HG03066 (cell line): ENCODE data around the gene POLE4.

ENCODE experiments used
- ATAC-seq: cut with Tn5 transposase; IDR thresholded peaks from one replicate; pipeline ENCODE4 v1.9.1; 2021; ENCODE audit warnings: low read depth; ENCODE audit not compliant: unreplicated experiment

Gene POLE4

DNA sequence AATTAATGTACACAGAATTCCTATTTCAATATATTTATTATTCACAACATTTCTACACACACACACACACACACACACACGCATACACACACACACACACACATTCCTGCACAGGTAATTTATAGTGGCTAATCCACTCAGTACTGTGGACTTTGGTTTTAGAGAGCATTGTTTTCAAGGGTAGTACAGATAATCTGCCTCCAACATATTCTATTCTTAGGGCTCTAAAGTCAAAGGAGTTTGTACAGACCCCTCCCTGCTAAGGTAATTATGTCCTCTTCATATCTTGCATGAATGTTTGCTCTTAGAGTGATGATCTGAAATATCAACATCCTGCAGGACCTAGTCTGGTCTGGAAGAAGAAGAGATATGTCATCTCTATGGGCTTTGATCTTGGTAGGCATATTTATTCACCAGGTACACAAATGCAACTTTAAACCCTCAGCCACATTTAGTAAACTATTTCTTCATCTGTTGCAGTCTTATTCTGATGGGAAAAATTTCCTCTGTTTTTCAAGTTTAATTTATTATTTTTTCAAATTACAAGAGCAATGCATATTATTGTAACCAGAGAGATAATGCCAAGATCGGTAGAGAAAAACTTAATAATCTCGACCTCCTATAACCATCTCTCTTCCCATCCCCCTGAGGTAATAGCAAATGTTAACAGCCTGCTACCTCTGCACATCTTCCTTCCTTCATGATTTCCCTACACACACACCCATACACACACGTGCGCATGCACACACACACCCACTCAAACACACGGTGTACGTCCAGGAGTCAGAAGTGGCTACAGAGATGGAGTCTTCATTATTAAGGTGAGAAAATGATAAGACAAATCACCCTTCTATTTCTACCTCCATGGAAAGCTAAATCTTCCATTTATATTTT lies 18.3 kb upstream of the POLE4 start:
- ATAC-seq, result no peak

- no peak for ATAC-seq
Observed at GRCh38 chr2:74941284-74941683, 17.2 kb upstream of the POLE4 start.

DNA sequence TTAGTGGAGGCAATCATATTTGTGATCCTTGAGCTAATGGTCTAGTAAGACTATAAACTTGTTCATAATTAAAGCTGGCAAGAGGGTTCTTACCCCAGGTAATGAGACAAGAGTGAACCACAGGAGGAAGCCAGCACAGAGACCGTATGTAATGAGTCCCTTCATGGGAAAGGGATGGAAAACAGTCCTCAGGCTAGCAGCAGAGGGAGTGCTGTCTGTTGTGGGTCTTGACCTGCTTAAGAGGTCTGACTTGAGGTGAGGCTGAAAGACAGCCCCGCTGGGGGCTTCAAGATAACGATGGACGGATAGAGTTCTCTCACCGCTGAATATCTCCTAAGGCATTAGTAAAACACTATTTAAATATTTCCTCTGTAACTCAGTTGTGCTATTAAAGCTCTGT lies 16.2 kb upstream of the POLE4 start:
- no peak for ATAC-seq

GRCh38 chr2:74944987-74945787 lies 13.3 kb upstream of the POLE4 start:
- ATAC-seq, result peak; percentile 99

- no peak for ATAC-seq
Observed at GRCh38 chr2:74945788-74946331, 12.6 kb upstream of the POLE4 start.

DNA sequence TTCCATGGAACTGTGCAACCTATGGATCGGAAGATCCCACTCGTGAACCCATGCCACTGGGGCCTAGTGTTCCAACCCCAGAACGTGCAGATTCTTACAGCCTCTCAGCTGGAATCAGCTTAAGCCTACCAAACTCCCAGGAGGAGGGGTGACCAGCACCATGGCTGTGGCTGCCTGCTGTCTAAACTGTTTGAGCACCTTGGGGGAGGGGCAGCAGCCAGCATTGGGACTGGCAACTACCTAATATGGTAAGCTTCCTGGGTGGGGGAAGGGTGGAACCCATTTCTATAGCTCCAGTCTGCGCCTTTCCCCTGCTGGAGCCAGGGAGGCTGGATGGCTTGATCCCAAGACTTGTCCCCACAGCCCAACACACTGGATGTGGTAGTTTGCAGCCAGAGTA lies 10.7 kb upstream of the POLE4 start:
- ATAC-seq, result no peak

- ATAC-seq, result no peak
Observed at GRCh38 chr2:74948779-74949178, 9.7 kb upstream of the POLE4 start.

- ATAC-seq, result no peak
Observed at GRCh38 chr2:74951211-74951754, 7.2 kb upstream of the POLE4 start.

GRCh38 chr2:74952575-74952974 lies 5.9 kb upstream of the POLE4 start:
- ATAC-seq, result no peak

DNA sequence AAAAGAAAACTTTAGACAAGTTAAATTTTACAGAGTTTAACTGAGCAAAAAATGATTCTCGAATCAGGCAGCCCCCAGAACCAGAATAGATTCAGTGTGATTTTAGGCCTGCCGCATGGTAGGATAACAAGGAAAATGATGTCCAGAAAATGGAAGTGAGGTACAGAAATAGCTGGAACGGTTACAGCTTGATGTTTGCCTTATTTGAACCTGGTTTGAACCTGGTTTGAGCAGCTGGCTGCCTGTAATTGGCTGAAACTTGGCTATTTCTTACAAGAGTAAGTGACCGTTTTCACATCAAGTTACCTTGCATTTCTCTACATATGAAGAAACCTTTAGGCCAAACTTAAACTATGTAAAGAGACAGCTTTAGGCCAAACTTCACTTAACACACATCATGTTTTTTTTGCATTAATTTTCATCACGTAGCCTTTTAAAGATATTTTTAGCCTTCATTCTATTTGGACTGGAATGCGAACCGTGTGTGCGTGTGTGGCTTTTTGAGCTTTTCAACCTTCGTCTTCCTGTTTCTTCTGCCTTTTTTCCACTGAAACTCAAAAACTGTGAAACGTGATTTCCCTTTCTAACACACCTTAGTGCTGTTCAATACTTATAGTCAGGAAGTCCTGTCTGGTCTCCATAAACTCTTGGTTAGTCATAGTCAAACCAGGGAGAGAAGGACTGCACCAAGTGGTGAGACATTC lies 4.5 kb upstream of the POLE4 start:
- no peak for ATAC-seq

- no peak for ATAC-seq
Observed at GRCh38 chr2:74954500-74954874, 4.0 kb upstream of the POLE4 start.

- ATAC-seq, result no peak
Observed at GRCh38 chr2:74957886-74958273, 563 bp upstream of the POLE4 start.

GRCh38 chr2:74959106-74959751 lies 786 bp downstream of the POLE4 start:
- no peak for ATAC-seq

DNA sequence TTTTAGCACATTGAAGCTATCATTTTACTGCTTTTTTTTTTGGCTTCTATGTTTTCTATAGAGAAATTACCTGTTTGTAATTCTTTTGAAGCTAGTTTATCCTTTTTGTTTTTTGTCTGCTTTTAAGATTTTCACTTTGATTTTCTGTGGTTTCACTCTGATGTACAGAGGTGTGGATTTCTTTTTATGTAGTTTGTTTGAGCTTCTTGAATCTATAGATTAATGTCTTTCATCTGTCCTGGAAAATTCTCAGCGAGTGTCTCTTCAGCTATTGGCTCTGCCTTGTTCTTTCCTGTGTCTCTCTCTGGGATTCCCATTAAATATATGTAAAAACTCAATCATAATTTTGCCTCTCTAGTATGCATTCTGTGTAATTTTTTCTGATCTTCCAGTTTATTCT lies 8.4 kb downstream of the POLE4 start:
- ATAC-seq, result no peak

DNA sequence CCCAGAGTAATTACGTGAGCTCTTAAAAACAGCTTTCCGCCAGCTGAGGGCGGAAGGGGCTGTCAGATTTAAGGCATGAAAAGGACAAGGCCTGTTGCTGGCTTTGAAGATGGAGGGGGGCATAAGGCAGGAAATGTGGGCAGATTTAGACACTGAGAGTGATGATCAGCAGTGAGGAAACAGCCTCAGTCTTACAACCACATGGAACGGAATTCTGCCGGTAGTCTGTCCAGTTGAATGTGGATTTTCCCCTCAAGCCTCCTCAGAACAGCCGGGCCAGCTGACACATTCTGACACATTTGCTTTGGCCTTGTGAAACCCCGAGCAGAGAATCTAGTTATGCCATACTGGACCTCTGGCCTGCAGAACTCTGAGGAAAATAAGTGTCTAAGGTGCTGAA lies 16.6 kb downstream of the POLE4 start:
- no peak for ATAC-seq

DNA sequence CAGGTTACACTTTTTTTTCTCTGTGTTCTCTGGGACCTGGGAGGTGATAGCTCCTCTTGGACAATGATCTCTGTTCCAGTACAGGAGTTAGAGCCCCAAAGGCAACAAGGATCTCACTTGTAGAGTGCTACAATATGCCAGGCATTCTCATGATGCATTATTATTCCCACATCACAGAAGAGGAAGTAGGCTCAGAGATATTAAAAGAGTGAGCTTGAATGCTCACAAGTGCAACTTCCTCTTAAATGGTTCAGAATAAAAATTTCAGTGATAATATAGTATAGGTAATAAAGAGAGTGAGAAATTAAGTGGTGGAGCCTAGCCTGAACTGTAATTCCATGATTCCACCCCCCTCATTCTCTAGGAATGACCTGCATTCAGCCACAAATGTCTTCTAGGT lies 21.4 kb downstream of the POLE4 start:
- ATAC-seq, result no peak

- ATAC-seq, result no peak
Observed at GRCh38 chr2:74982577-74982976, 24.1 kb downstream of the POLE4 start.

- ATAC-seq, result no peak
Observed at GRCh38 chr2:74983631-74984392, 25.4 kb downstream of the POLE4 start.

DNA sequence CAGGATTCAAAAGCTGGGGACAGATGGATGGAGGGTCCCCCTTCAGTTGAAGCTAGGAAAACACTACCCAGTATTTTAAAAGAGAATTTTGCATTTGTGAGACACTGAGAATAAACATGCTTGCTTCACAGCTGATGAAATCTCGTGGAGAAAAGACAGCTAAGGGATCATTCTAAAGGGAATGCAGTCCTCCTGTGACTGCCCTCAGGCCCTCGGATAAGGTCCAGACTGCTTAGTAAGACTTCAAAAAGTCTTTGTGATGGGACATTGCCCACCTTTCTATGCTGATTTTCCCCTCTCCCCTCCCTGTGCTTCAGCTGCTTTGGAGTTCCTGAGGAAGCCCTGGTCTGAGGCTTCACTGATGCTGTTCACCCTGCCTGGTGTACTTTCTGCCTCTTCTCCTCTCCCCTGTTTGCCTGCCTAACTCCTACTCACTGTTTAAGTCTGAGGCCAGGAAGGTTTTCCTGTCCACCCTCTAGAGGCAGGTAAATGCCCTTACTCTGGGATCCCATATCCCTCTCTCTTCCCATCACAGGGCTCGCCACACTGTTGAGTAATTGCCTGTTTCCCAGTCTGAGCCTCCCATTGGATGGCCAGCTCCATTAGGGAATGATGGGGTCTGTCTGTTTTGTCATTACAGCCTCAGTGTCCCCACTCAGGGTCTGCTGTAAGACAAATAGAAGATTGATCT lies 26.6 kb downstream of the POLE4 start:
- no peak for ATAC-seq
